ENCODE measurements around the gene BLNK.
"Not testable (repeated sequence)": the region's sequence is repeated elsewhere in the genome, so short reads cannot be mapped to it uniquely, and the experiment has no call there.

BLNK gene

GRCh38 chr10:96218826-96219225, 52.5 kb downstream of the BLNK start:
- no peak for DNase-seq

DNA sequence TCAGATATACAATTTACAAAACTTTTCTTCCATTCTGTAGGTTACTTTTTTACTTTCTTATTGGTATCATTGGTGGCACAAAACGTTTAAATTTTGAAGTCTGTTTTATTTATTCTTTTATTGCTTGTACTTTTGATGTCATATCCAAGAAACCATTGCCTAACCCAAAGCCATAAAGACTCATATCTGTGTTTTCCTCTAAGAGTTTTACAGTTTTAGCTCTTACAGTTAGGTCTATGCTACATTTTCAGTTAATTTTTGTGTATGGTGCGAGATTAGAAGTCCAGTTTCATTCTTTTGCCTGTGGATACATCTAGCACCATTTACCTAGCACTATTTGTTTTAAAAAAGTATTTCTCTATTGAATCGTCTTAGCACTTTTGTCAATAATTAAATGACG, 53.7 kb downstream of the BLNK start:
- no peak for DNase-seq

DNA sequence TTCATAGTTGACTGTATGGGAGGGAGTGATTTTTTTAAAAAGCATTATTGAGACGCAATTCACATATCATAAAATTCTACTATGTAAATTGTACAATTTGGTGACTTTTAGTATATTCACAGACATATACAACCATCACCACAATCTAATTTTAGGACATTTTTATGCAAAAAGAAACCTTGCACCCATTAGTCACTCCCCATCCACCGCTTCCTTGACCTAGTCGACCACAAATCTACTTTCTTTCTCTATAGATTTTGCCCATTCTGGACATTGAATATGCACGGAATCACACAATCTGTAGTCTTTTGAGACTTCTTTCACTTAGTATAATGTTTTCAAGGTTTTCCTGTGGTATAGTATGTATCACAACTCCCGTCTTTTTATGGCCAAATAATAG, 54.6 kb downstream of the BLNK start:
- no peak for DNase-seq

GRCh38 chr10:96212911-96213310, 58.5 kb downstream of the BLNK start:
- no peak for DNase-seq

DNA sequence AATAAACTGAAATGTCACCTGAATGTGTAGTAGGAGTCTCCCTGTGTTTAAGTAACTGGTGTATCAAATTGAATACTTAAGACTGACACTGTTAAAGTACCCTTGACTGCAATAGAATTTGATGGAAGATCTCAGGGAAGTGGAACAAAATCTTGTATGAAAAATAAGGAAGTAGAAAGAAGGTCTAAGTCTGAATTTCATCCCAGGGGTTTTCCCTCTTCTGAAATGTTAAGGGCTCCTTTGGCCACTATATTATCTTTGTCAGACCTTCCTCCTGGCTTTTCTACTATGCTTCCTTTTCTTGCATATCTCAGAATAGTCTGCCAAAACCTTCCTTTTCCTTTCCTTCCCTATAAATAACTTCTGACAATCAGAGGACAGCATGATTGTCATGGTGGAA, 59.6 kb downstream of the BLNK start:
- no peak for DNase-seq

GRCh38 chr10:96208946-96209345, 62.4 kb downstream of the BLNK start:
- DNase-seq = no peak

DNA sequence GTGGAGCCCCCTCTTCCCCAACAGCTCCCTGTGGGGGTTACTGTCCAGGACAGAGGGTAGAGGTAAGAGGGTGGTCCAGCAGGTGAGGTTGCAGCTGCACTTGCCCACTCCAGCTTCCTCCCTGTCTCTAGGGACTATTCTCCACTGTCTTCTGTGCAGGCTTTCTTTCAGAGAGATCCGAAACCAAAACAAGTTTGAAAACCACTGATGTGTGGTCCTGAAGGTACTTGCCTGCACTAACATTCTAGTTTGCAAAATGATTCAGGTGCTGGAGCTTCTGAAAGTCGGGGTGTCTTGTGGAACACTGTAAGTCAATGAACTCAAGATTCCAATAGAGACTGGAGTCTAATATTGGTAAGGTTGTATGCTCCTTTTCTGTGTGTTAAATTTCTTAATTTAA, 63.1 kb downstream of the BLNK start:
- DNase-seq = no peak

DNA sequence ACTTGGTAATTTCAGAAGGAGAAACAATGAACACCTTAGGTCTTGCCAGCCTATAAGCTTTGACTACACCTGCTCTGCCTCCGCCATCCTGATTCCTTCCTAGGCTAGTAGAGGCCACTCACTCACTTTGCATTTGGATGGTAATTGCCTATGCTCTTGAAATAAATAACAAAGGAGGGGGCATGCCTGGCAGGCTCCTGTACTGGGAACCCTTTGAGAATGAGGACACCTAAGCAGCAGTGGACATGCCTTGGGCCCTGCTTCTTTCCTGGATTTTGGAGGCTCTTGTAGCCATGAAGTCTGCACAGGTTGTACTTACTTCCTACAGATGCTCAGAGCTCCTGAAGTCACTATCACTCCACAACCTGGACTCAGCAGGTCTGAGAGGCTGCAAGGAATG, 65.8 kb downstream of the BLNK start:
- no peak for DNase-seq

DNA sequence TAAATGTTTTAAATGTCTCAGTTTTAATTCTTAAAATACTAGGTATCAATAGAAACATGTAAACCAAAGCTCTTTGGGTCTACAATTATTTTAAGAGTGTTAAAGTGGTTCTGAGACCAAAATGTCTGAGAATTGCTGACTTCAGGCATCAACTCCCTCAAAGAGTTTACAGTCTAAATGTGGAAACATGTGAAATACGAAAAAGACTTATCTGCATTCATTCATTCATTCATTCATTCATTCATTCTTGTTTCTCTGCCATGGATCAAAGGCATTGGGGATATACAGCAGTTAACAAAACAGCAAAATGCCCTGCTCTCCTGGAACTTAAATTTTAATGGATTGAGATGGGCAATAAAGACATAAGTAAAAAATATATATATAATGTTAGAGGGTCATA, 69.8 kb downstream of the BLNK start:
- no peak for DNase-seq

DNA sequence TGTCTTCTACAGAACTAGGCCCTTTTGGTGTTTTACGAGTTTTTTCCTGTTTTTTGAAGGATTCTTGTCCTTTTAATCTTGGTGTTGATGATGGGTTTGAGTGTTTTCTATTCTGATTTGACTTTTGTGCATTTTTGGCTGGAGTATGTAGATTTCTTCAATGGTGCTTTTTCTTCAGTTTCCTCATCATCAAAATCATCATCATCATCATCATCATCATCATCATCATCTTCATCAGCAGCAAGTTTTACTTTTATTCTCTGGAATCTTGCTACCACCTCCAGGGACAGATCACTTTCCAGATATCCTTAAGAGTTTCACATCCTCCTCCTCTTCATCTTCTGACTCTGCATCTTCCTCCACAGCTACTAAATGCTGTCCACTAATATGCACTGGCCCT, 81.9 kb downstream of the BLNK start:
- not testable (repeated sequence) for DNase-seq

GRCh38 chr10:96188916-96189315, 82.5 kb downstream of the BLNK start:
- no peak for DNase-seq

DNA sequence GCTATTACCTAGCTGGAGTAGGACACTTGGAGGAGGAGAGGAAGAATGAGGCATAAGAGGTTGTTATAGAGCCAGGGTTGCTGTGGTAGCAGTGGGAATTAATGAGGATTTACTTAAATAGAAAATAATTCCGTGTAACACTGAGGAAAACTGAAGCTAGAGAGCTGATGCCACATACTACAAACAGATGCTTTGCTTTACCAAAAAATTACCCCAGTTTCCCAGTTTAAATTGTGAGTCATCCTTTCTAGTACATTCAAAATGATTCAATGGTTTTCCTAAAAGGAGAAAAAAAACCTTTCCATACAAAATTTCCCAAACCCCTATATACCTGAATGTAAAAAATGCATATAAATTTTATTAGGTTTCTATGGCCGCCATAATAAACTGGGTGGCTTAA, 82.9 kb downstream of the BLNK start:
- no peak for DNase-seq

DNA sequence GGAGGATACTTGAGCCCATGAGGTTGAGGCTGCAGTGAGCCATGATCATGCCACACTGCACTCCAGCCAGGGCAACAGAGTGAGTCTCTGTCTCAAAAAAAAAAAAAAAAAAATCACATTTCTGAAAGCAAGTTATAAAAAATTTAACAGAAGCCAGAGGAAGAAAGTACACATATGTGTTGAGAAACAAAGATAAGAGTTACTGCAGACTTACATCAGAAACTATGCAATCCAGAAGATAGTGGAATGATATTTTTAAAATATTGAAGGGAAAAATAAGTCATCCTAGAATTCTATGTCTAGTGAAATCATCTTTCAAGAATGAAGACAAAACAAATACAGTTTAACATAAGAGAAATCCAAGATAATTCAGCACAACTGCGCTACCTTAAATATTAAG, 94.4 kb downstream of the BLNK start:
- DNase-seq = no peak

GRCh38 chr10:96172666-96173065, 98.7 kb downstream of the BLNK start:
- DNase-seq = no peak

DNA sequence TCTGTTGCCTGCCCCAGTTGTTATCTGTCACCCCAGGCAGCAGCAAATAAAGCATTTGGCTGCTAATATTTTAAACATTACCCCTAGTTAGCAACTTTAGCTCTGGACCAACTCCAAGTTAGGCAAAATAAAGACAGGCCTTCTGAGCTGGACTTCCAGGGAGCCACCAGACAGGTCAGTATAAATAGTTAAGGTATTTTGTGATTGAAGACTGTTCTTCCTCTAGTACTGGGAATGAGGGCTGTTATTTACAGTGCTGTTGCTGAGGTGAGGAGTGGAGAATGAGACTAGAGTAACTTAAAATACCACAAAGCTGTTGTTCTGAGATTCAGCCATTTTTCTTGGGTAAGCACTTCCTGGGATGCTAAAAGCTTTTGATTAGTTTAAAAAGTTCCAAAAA, 101.1 kb downstream of the BLNK start:
- DNase-seq = no peak

GRCh38 chr10:96168546-96168945, 102.8 kb downstream of the BLNK start:
- peak; percentile 2 for DNase-seq

DNA sequence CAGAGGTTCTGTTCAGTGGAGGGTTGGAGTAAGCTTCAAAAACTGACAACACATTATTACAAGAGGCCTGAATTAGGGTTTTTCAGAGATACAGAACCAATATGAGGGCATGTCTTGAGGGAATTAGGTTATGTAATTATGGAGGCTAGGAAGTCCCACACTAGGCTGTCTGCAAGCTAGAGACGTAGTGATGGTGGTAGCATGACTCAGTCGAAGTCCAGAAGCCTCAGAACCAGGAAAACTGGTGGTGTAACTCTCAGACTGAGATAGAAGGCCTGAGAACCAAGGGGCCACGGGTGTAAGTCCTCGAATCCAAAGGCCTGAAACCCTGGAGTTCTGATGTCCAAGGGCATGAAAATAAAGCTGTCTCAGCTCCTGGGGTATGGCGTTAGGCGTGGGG, 105.6 kb downstream of the BLNK start:
- no peak for DNase-seq

- no peak for DNase-seq
These were observed 118.3 kb downstream of the BLNK start for GRCh38 chr10:96153070-96153469.

DNA sequence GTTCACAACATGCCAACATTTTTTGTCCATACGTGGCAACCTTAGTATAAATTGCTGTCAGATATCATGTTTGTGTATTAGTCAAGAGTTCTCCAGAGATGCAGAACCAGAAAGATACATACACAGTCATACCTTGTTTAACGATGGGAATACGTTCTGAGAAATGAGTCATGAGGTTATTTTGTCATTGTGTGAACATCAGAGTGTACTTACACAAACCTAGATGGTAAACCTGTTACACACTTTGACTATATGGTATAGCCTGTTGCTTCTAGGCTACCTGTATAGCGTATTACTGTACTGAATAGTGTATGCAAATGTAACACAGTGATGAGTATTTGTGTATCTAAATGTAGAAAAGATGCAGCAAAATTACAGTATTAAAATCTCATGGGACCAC, 118.9 kb downstream of the BLNK start:
- DNase-seq = no peak

Data from eye (tissue), 1 donor.